Mammary epithelial cell (primary cell): Measurements from ENCODE around the gene IQCK.

Source experiments
- EZH2 ChIP-seq: IDR thresholded peaks from 2 replicates; pipeline ENCODE4 v1.6.1; 2012; ENCODE audit warnings: low read length, inconsistent platforms, borderline replicate concordance
- TF ChIP-seq, protein P1 (sequence below), 2 donors: IDR thresholded peaks in 1 of 2; conservative IDR thresholded peaks in 1 of 2; 2 replicates each; pipeline ENCODE4 v1.5.1; 2011 to 2012; ENCODE audit warnings: inconsistent platforms in 2 of 2, low read length in 2 of 2, mild to moderate bottlenecking in 2 of 2, control low read depth in 1 of 2, low read depth in 1 of 2; ENCODE audit not compliant: insufficient read depth in 1 of 2; ENCODE audit errors: extremely low read depth in 1 of 2

DNA sequence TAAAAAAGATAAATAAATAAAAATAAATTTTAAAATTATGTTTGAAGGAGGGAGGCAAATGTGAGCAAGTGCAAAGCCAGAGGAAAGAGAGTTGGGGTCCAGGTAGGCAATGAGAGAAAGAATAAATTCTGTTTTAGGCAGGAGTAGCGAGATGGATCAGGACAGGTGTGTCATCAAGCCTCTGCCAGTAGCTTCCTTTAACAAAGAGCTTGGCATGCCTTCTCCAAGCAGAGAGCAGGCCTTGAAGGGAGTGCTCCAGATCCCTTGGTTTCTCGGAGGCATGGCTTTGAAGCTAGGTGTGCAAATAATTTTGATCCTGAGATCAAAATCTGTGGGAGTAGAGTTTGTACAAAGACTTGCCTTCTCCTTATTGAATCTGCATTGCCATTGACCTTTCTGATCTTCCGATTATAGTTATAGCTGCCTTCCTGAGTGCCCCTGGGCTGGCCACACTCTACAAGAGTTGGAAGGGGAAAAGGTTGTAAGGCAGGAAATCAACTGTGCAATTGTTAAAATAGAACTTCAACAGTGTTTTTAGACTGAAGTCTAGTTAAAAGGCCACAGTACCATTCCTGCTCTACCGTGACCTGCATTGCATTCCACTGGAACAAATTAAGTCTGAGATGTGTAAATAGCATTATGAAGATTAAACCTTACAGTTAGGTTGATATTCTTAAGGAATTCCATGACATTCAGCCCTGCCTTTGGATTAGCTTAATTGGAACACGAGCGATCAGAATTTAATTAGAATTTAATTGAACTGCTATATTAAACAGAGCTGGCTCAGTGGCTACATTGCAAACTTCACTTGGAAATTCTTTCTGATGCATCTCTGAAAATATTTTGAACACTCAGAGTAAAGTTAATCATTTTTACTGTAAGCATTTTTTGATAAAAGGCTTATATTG is 33.7 kb downstream of the IQCK start:
- TF ChIP-seq, protein P1, sequence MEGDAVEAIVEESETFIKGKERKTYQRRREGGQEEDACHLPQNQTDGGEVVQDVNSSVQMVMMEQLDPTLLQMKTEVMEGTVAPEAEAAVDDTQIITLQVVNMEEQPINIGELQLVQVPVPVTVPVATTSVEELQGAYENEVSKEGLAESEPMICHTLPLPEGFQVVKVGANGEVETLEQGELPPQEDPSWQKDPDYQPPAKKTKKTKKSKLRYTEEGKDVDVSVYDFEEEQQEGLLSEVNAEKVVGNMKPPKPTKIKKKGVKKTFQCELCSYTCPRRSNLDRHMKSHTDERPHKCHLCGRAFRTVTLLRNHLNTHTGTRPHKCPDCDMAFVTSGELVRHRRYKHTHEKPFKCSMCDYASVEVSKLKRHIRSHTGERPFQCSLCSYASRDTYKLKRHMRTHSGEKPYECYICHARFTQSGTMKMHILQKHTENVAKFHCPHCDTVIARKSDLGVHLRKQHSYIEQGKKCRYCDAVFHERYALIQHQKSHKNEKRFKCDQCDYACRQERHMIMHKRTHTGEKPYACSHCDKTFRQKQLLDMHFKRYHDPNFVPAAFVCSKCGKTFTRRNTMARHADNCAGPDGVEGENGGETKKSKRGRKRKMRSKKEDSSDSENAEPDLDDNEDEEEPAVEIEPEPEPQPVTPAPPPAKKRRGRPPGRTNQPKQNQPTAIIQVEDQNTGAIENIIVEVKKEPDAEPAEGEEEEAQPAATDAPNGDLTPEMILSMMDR (conservative IDR thresholded peaks at IDR 0.05 in 1 of 2, IDR thresholded peaks at IDR 0.05 in 1 of 2; ENCODE audit: extremely low read depth in 1 of 2, insufficient read depth in 1 of 2, low read depth in 1 of 2, low read length in 2 of 2) = no peak
- TF ChIP-seq EZH2 = no peak
